Fibroblast of mammary gland (primary cell): Measurements from ENCODE around the gene CDC42EP3.

Experiments
- DNase-seq: peaks from one replicate; pipeline ENCODE4 v3.0.0-alpha.2; 2010; ENCODE audit warnings: low read depth
- H3K4me3 ChIP-seq: 2 replicates; pipeline ENCODE4 v1.5.1; 2011; ENCODE audit warnings: low read depth, mild to moderate bottlenecking, low read length, moderate library complexity; ENCODE audit not compliant: control insufficient read depth
- TF ChIP-seq, protein P1 (sequence below): conservative IDR thresholded peaks from 2 replicates; pipeline ENCODE4 v1.5.1; 2011; ENCODE audit warnings: low read depth, low read length, inconsistent platforms; ENCODE audit not compliant: control insufficient read depth, insufficient read depth

CDC42EP3 gene, protein sequence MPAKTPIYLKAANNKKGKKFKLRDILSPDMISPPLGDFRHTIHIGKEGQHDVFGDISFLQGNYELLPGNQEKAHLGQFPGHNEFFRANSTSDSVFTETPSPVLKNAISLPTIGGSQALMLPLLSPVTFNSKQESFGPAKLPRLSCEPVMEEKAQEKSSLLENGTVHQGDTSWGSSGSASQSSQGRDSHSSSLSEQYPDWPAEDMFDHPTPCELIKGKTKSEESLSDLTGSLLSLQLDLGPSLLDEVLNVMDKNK

DNA sequence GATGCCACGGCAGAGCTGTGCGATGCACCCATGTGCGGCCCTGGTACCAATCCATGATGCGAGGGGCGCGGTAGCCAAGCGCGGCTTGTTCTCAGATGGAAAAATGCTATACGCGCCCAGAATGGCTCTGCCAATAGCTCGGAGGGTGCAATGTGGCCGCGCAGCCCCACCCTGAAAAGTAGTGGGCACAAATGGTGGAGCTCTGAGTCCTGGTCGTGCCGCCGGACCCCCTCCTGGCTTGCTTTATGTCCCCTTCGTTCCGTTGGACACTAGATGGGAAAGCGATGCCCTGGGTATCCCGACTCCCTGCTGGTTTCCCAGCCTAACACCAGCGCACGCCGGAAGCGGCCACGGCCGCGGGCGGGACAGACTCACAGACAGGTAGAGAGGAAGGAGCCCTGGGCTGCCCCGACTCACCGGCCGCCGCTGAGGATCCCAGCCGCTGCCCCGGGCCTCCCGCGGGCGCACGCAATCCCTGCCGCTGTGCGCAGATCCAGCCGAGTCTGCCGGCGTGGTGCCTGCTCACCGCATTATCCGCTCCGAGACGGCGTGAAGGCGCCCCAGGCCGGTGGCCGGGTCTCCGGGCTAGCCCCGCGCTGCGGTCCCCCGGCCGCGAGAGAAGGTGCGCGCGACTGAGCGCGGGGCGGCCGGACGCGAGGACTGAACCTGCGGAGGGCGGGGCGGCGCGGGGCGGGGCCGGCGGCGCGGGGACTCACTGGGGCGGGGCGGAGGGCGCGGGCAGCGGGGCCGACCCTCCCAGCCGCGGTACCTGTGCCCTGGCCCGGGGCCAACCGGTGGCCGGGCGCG lies at the start of gene CDC42EP3:
Gene CDC42EP3 (minus strand): TSS at position 634 of the 807 bp plus-strand sequence. CDS start 25,055 bp downstream, outside the sequence.
- DNase-seq = no peak
- peak within 1 kb of the TSS; percentile 89 for H3K4me3 ChIP-seq
- TF ChIP-seq, protein P1, sequence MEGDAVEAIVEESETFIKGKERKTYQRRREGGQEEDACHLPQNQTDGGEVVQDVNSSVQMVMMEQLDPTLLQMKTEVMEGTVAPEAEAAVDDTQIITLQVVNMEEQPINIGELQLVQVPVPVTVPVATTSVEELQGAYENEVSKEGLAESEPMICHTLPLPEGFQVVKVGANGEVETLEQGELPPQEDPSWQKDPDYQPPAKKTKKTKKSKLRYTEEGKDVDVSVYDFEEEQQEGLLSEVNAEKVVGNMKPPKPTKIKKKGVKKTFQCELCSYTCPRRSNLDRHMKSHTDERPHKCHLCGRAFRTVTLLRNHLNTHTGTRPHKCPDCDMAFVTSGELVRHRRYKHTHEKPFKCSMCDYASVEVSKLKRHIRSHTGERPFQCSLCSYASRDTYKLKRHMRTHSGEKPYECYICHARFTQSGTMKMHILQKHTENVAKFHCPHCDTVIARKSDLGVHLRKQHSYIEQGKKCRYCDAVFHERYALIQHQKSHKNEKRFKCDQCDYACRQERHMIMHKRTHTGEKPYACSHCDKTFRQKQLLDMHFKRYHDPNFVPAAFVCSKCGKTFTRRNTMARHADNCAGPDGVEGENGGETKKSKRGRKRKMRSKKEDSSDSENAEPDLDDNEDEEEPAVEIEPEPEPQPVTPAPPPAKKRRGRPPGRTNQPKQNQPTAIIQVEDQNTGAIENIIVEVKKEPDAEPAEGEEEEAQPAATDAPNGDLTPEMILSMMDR = no peak

DNA sequence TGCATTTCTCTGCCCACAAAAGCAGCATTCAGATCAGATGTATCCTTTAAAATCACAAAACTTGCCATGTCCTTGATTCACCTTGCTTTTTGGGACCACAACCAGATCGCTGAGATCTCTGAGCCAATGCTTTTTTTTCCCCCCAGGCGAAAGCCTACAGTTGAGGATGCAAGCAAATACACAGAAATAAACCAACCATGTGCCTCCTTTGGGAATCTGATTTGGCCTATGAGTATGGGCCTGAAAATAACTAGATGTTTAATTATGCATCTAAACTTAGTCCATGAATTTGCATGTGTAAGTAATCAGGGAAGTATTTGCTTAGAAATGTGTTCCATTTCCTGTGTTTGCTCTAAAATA lies 49.7 kb upstream of the CDC42EP3 start:
- no peak overlapping the region for H3K4me3 ChIP-seq
- TF ChIP-seq, protein P1 = no peak
- DNase-seq = peak; percentile 4

DNA sequence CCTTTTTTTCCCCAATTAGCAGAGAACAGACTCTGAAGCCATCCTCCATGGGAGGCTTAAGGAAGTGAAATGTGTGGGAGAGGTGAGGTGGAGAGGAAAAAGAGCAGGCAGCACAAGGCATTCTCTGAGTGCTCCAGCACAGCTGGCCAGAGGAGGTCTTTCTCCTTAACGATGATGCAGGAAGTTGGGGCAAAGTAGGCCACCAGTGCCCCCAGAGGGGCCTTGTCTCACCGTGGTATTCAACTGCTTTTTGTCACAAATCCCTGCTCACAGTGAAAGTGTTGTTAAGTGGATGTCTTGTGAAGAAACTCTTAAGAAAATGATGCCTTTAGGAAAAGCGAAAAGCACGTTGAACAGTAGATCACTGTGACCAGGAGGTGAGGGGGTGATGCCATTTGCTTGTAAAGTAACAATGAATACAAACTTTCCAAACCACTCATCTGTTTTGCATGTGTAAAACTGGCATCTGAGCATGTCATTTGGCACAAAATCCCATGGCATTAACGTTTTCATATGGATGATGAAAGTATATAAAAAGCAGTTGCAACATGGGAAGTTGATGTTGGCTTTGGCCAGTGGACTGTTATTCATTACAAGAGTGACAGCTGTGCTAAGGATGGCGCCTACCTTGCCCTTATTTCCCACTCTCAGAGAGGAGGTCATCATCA lies 49.2 kb upstream of the CDC42EP3 start:
- H3K4me3 ChIP-seq = no peak overlapping the region
- TF ChIP-seq, protein P1 = no peak
- peak; percentile 54 for DNase-seq

DNA sequence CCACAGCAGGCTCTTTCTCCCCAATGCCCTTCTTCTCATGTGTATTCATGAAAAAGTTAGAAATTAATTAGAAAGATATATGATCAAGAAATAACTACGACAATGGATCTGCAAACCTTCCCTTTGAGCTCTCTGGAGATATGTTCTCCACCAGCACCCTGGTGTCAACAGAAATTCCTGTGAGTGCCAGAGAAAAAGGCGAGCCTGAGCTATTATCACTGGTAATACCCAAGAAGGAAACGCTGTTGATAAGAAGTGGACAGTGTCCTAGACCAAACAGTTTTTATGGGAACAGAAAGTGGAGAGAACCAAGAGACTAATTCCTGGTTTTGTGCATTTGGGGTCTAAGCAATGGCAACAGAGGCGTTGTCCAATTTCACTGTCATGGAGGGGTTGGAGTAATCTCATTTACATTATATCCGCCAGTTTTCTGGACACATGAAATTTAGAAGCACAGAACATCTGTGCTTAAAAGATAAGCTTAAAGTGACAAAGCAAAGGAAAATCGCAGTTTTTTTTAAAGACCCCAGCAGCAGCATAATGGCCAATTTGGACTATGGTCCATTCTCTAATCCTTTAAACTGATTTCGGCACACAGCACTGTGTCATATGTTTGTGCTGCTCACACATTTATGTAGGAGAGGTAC lies 47.2 kb upstream of the CDC42EP3 start:
- no peak for DNase-seq
- no peak overlapping the region for H3K4me3 ChIP-seq
- TF ChIP-seq, protein P1 = no peak

DNA sequence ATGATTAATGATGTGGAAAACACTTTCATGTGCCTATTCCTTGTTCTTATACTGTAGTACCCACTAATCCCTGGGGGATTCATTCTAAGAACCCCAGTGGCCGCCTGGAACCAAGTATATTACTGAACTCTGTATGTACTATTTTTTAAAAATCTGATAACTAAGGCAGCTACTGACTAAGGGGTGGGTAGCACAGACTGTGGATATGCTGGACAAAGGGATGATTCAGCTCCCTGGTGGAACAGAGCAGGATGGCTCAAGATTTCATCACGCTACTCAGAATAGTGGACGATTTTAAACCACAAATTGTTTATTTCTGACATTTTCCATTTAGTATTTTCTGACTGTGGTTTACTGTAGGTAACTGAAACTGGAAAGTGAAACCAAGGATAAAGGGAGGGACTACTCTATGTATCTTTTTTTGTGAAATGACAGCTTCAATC lies 41.8 kb upstream of the CDC42EP3 start:
- TF ChIP-seq, protein P1 = peak; percentile 12
- no peak overlapping the region for H3K4me3 ChIP-seq
- DNase-seq = peak; percentile 94

DNA sequence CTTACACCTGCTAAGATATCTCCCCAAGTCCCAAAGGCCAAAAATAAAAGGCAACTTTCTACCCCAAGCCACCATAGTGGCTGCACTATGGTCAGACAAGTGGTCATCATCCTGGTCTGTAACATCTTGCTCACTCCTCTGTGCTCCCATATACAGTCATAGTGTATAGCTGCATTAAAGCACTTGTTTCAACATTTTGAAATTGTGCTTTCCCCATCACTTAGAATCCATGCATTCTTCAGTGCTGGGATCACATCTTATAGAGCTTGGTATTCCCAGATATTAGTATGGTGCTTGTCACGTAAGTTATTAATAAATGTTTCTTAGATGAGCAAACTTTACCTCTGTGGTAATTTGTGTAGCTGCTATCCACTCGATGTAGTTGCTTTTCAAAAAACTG lies 40.4 kb upstream of the CDC42EP3 start:
- TF ChIP-seq, protein P1 = no peak
- H3K4me3 ChIP-seq = no peak overlapping the region
- DNase-seq = peak; percentile 64
